ENCODE measurements around the gene NAPA.

Gene NAPA

DNA sequence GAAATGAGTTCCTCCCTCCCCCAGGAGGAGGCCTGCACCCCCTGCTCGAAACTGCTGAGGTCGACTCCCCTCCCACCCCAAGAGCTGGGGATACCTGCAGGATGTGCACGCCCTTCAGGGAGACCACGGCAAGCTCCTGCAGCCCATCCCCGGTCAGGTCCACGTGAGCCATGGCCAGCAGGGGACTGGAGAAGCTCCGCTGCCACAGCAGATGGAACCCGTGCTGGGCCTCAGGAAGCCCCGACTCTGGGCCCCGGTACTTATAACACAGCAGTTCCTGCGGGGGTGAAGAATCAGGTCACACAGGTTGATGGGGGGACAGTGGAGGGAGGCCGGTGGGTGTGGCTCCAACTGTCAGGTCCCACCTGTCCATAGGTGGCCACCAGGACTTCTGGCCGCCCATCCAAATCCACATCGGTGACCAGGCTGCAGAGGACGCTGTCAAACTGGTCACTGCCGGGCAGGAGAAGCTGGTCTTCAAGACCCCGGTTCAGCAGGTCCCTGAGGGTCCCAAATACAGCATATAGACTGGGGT, 38.4 kb downstream of the NAPA start:
- Histone ChIP-seq H3K4me3 (replicated peaks; ENCODE audit: low read depth, low read length) (no peak overlapping the region), H3K36me3 (ENCODE audit: control insufficient read depth, insufficient read depth, low read length) (no peaks in the 10 kb centered on the region), H3K27me3 (replicated peaks; ENCODE audit: control insufficient read depth, insufficient read depth, low read length) (no peaks in the 10 kb centered on the region)
- no peak for DNase-seq (ENCODE audit: extremely low read depth, insufficient read length)
- TF ChIP-seq, protein P1, sequence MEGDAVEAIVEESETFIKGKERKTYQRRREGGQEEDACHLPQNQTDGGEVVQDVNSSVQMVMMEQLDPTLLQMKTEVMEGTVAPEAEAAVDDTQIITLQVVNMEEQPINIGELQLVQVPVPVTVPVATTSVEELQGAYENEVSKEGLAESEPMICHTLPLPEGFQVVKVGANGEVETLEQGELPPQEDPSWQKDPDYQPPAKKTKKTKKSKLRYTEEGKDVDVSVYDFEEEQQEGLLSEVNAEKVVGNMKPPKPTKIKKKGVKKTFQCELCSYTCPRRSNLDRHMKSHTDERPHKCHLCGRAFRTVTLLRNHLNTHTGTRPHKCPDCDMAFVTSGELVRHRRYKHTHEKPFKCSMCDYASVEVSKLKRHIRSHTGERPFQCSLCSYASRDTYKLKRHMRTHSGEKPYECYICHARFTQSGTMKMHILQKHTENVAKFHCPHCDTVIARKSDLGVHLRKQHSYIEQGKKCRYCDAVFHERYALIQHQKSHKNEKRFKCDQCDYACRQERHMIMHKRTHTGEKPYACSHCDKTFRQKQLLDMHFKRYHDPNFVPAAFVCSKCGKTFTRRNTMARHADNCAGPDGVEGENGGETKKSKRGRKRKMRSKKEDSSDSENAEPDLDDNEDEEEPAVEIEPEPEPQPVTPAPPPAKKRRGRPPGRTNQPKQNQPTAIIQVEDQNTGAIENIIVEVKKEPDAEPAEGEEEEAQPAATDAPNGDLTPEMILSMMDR (IDR thresholded peaks at IDR 0.05; ENCODE audit: insufficient read depth, low read length, poor library complexity, severe bottlenecking) = no peak

DNA sequence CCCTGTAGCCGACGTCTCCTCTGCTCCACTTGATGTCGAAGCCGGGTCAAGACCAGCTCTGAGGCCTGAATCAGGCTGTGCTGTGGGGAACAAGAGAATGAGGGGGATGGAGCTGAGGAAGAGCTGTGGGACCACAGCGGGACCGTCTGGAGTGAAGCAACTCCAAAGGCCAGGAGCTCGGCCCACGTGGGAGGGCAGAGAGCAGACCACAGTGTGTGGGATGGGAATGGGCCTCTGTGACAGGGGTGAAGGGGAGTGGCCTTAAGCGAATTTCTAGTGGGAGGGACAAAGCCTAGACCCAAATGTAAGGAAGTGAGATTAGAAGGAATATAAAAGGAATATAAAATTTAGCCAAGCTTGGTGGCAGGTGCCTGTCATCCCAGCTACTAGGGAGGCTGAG, 39.4 kb downstream of the NAPA start:
- no peaks in the 10 kb centered on the region for H3K36me3 ChIP-seq (ENCODE audit: control insufficient read depth, insufficient read depth, low read length)
- no peak for DNase-seq (ENCODE audit: extremely low read depth, insufficient read length)
- no peaks in the 10 kb centered on the region for H3K27me3 ChIP-seq (replicated peaks; ENCODE audit: control insufficient read depth, insufficient read depth, low read length)
- H3K4me3 ChIP-seq (replicated peaks; ENCODE audit: low read depth, low read length) = no peak overlapping the region
- TF ChIP-seq, protein P1 (IDR thresholded peaks at IDR 0.05; ENCODE audit: insufficient read depth, low read length, poor library complexity, severe bottlenecking) = no peak

DNA sequence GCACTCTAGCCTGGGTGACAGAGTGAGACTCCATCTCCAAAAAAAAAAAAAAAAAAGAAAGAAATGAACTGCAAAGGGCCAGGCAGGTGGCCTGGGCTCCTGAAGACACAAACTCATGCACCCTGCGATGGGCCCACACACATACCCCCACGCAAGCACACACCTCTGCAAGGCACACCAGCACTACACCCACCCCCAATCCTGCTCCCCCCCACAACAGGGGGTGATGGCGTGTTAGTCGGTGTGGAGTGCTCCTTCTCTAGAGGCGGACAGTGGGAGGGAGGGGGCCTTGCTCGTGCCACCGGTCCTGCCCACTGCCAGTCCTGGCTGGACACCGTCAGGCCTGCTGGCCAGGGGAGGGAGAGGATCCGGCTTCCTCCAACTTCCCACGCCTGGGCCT, 41.5 kb downstream of the NAPA start:
- DNase-seq (ENCODE audit: extremely low read depth, insufficient read length) = no peak
- TF ChIP-seq, protein P1 (IDR thresholded peaks at IDR 0.05; ENCODE audit: insufficient read depth, low read length, poor library complexity, severe bottlenecking) = no peak
- peaks cover 1% of the 10 kb centered on the region; the same call in 1 of the 2 replicates for H3K27me3 ChIP-seq (replicated peaks; ENCODE audit: control insufficient read depth, insufficient read depth, low read length)
- H3K36me3 ChIP-seq (ENCODE audit: control insufficient read depth, insufficient read depth, low read length) = no peaks in the 10 kb centered on the region
- H3K4me3 ChIP-seq (replicated peaks; ENCODE audit: low read depth, low read length) = no peak overlapping the region

DNA sequence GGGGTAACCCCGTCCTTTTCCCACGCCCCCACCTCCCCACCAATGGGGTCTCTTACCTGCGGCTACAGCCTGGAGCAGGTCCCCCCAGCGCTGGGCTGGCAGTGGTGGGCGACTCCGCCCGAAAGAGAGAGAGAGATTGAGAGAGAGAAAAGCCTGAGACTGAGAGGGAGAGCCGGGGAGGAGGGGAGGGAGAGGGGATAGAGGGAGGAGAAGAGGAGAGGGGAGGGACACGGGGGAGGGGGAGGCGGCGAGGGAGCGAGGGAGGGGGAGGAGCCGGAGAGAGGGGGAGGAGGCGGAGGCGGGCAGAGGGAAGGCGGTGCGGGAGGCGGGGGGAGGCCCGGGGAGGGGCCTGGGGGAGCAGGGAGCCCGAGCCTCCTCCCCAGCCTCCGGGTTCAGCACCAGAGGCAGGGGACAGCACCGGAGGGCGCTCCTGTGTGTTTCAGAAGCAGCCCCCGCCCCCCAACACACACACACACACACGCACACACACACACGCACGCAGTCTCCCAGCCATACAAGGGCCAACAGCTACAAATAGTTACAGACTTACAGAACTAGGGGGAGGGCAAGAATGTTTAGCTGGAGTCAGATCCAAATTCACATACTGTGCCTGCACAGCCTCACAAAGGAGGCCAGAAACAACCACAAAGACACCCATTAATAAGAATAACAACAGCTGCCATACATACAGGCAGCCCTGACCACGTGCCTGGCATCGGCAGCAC, 43.0 kb downstream of the NAPA start, which contains the start of gene SLC8A2:
SLC8A2 (minus strand) TSS at position 161 of the 725 bp plus-strand sequence. CDS start 5,490 bp downstream, outside the sequence.
- TF ChIP-seq, protein P1 (IDR thresholded peaks at IDR 0.05; ENCODE audit: insufficient read depth, low read length, poor library complexity, severe bottlenecking) = no peak
- Histone ChIP-seq H3K4me3 (replicated peaks; ENCODE audit: low read depth, low read length) (no peak within 1 kb of the TSS), H3K36me3 (ENCODE audit: control insufficient read depth, insufficient read depth, low read length) (no peaks in the 10 kb centered on the region), H3K27me3 (replicated peaks; ENCODE audit: control insufficient read depth, insufficient read depth, low read length) (peaks cover 1% of the 10 kb centered on the region; the same call in 1 of the 2 replicates)
- no peak for DNase-seq (ENCODE audit: extremely low read depth, insufficient read length)

DNA sequence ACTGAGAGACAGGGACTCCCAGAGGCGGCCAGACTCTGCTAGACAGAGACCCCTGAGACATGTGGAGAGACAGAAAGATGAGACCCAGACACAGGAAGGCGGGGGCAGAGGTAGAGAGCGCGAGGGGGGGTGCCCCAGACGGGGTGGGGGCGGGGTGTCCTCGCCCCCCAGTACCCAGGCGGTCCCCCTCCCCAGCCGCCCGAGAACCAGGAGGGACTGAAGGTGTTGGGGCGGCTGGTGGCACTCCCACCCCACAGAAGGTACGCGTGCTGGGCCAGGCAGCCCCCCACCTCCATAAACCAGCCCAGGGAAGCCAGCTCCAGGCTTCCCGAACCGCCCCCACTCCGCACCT, 43.5 kb downstream of the NAPA start:
- Histone ChIP-seq H3K4me3 (replicated peaks; ENCODE audit: low read depth, low read length) (no peak overlapping the region), H3K36me3 (ENCODE audit: control insufficient read depth, insufficient read depth, low read length) (no peaks in the 10 kb centered on the region), H3K27me3 (replicated peaks; ENCODE audit: control insufficient read depth, insufficient read depth, low read length) (peaks cover 1% of the 10 kb centered on the region; the same call in 1 of the 2 replicates)
- TF ChIP-seq, protein P1 (IDR thresholded peaks at IDR 0.05; ENCODE audit: insufficient read depth, low read length, poor library complexity, severe bottlenecking) = no peak
- DNase-seq (ENCODE audit: extremely low read depth, insufficient read length) = no peak
